ENCODE results near the gene MLN.

Gene MLN

DNA sequence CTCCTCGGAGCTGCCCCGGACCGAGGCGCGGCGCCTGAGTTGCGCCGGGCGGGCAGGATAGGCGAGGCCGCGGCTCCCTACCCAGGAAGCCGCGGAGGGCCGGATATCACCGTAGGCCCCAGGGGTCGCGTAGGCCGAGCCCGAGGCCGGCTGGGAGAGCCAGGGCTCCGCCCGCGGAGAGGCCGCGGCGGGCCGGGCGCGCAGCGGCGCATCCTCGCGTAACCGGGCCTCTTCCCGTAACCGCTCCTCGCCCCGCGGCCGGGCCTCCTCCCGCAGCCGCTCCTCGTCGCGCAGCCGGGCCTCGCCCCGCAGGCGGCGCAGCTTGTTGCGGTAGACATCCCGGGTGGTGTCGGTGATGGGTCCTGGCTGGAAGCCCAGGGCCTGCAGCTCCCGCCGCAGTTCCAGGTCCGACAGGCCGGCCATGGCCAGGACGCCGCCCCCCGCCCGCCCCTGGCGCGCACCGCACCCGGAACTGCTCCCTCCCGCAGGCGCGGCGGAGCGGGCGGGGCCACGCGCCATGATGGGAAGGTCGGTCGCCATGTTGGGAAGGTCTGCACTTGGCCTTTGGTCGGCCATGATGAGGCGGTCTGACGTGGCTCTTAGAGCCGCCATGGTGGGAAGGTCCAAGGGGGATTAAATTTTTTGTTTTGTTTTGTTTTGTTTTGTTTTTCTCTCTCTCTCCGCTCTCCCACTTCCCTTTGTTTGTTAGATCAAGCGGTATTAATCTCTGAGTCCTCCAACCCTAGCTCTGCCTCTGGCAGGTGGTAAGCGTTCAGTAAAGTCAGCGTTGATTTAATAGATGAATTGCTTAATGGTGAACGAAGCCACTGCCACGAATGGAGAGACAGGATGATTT lies 14.9 kb downstream of the MLN start, which contains the start of gene LEMD2:
TSS of gene LEMD2 (minus strand) at position 437 of the 856 bp plus-strand sequence. CDS start at position 423, 14 bp downstream.
- peak; percentile 94 for DNase-seq

- DNase-seq, result peak; percentile 66
Observed at GRCh38 chr6:33787954-33788693, 15.7 kb downstream of the MLN start.

- DNase-seq, result no peak
Observed at GRCh38 chr6:33787346-33787953, 16.4 kb downstream of the MLN start.

GRCh38 chr6:33786736-33787135 lies 17.1 kb downstream of the MLN start:
- no peak for DNase-seq

DNA sequence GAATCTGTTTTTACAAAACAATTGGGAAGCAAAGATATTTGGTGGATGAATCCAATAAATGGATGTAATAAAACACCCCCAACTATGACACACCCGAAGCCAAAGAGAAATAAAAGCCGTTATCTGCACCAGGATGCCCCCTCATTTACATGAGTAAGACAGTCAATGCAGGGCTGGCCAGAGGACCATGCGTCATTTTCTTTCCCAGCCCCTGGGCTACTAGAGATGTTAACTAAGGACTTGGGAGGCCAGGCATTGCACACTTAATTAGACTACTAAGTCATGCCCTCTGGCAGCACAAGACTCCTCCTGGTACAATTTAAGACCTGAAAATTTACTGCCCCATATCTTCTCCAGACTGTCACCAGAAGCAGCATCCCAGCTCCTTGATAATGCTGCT lies 18.0 kb downstream of the MLN start:
- DNase-seq, result no peak

- no peak for DNase-seq
Observed at GRCh38 chr6:33784787-33785186, 19.0 kb downstream of the MLN start.

DNA sequence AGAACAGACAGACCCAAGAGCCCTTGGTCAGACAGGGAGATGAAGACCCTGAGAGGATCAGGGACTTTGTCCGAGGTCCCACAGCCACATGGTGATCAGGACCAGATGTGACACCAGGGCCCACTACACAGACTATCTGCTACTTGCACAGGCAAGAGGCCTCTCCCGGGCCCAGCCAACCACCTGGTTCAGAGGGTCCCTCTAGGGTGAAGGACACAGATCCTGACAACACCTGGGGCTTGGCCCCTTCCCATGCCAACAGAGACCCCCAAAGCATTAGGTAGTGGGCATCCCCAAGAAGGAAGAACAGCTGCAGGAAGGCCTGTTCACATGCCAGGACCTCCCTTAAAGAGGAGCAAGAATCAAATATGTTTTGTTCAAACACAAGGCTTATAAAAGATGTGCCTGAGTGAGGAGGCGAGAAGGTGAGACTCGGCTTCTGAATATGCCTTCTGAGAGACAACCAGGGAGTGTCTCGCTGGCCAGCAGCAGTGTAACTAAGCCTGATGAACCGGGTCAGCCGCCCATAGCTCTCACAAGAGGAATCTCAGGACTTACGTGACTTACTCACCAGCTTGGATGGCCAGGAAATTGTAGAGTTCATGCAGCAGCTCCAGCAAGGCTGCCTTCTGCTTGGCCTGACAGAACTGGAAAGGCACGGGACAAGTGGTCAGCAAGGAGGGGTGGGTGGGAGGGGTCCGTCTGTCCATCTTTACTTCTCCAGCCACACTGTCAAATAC lies 19.9 kb downstream of the MLN start:
- DNase-seq, result no peak

DNA sequence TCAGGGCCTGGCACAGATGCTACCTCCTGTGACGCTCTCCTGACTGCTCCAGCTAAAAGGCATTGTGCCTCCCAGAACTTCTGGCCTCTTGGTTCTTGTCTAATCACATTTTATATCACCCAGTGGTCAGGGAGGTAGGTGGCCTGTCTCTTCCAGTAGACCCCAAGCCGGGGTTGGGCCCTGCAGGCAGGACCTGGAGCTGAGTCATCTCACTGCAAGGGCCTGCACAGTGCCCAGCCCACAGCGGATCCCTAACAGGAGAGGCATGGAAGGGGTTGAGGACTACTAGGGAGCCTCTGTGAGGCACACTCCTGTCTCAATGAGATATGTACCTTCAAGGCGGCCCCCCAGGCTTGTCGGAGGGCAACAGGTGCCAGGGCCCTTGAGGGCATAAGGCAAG lies 21.2 kb downstream of the MLN start:
- no peak for DNase-seq

- no peak for DNase-seq
Observed at GRCh38 chr6:33781131-33781975, 22.4 kb downstream of the MLN start.

- DNase-seq, result no peak
Observed at GRCh38 chr6:33779895-33780294, 23.9 kb downstream of the MLN start.

DNA sequence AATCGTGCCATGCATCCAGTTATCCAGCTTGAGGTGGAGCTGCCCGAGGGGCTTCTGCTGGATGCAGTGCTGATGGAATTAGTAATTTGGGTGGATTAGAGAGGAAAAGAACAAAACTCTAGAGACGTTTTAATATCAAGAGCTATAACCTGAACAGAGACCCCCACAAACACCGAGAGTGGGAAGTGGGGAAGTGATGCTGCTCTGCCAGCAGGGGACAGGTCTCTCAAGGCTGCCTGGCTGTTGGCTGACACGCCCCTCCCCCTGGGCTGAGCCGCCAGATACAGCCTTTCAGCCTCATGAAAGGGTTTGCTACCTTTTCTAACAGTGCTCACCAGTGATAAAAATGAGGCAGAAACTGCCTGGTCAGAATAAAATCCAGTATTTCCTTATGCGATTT lies 24.5 kb downstream of the MLN start:
- DNase-seq, result no peak

GRCh38 chr6:33778444-33779121 lies 25.2 kb downstream of the MLN start:
- no peak for DNase-seq

- DNase-seq, result no peak
Observed at GRCh38 chr6:33777398-33778388, 26.1 kb downstream of the MLN start.

DNA sequence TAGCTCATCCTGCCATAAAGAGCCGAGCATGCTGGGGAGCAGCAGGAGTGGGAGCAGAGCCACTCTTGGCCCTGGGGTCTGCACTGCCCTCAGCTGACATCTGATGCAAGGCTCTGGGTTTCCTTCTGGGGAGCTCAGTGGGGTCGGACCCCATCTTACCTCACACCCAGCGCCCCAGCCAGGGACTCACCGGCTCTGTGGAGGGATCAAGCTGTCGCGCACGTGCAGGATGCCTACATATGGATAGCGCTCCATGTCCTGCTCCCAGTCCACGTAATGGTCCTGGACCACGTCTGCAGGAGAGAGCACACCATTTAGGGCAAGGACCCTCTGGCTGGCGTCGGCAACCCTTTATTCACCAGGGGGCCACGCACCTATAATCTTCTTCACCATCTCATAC lies 27.0 kb downstream of the MLN start:
- DNase-seq, result no peak

- DNase-seq, result no peak
Observed at GRCh38 chr6:33776186-33776585, 27.6 kb downstream of the MLN start.

GRCh38 chr6:33774774-33775173 lies 29.0 kb downstream of the MLN start:
- DNase-seq, result no peak

DNA sequence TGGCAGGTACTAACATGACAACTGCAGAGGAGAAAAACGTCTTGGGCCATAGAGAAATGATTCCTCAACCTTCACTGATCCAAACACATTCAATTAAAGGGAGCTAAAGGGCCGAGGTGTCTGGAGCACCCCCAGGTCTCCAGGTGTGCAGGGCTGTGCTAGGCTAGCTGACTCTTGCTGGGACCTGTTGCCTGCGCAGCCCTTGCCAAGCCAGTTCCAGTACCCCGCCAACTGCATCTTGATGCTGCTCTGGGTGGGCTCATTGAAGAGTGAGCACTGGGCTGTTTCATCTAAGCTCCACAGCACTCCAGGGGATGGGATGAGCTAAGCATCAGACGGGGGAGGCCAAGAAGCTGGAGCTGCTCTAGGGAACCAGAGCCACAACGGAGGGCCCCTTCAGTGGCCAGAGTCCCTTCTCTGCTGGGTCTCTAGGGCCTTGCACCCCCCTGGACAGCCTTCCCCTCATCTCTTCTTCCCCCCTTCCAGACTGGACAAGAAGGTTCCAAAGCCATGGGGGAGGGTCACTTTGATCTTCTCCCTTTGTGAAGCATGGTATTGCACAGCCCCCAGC lies 30.8 kb downstream of the MLN start:
- no peak for DNase-seq

GRCh38 chr6:33772082-33772830 lies 31.5 kb downstream of the MLN start:
- DNase-seq, result no peak

All from midbrain (tissue), 1 donor.